ENCODE results near the gene LEMD2.

DNA sequence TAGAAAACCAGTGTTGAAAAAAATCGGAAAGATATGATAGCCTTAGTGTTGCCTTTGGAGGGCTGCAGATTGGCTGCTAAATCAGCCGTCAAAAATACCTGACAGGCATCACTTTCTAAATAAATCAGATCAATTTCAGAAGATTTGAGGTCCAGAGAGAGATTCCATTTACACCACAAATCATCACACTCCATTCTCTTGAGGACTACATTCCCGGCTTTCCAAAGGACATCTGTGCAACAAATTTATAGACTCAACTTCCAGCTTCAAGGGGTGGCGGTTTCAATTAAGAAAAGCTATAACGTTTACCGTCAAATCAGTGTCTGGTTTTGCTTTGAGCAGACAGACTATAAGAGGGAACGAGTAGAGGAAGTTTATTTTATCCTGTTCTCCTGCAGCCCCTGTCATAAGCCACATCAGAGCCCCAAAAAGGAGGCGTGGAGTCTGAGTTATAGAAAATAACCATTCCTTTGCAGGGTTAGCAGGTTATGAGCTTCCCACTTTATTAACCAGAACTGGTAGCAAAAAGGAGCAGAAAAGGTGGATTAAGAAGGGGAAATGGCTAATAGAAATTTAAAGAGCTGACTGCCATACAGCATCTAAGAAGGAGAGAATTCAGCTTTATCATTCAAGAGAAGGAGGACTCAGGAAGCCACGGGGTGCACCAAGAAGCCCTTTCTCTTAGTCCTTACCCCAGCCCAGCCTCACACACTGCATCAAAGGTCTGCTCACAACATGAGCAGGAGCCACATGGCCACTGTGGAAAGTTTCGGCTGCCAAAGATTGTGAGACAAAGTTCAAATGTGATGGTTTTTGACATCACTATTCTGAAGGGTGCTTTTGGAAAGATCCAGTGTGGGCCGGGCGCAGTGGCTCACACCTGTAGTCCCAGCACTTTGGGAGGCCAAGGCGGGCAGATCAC lies 64.6 kb downstream of the LEMD2 start:
- TF ChIP-seq, protein P1, sequence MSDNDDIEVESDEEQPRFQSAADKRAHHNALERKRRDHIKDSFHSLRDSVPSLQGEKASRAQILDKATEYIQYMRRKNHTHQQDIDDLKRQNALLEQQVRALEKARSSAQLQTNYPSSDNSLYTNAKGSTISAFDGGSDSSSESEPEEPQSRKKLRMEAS (IDR thresholded peaks at IDR 0.05; ENCODE audit: insufficient read depth, insufficient read length) = no peak
- TF ChIP-seq, protein P2, sequence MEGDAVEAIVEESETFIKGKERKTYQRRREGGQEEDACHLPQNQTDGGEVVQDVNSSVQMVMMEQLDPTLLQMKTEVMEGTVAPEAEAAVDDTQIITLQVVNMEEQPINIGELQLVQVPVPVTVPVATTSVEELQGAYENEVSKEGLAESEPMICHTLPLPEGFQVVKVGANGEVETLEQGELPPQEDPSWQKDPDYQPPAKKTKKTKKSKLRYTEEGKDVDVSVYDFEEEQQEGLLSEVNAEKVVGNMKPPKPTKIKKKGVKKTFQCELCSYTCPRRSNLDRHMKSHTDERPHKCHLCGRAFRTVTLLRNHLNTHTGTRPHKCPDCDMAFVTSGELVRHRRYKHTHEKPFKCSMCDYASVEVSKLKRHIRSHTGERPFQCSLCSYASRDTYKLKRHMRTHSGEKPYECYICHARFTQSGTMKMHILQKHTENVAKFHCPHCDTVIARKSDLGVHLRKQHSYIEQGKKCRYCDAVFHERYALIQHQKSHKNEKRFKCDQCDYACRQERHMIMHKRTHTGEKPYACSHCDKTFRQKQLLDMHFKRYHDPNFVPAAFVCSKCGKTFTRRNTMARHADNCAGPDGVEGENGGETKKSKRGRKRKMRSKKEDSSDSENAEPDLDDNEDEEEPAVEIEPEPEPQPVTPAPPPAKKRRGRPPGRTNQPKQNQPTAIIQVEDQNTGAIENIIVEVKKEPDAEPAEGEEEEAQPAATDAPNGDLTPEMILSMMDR (IDR thresholded peaks at IDR 0.05; ENCODE audit: extremely low read depth in 1 of 2, insufficient read depth in 1 of 2, low read depth in 1 of 2, low read length in 2 of 2) = no peak
- TF ChIP-seq POLR2A (IDR thresholded peaks at IDR 0.05; ENCODE audit: low read depth, low read length) (no peak), EZH2 (IDR thresholded peaks at IDR 0.05; ENCODE audit: borderline replicate concordance, low read depth, low read length, severe bottlenecking) (no peak), POLR2AphosphoS5 (IDR thresholded peaks at IDR 0.05; ENCODE audit: insufficient read depth, low read depth, low read length) (no peak), JUN (IDR thresholded peaks at IDR 0.05; ENCODE audit: borderline replicate concordance, insufficient read depth, insufficient read length, low read depth) (no peak)
